Right forelimb (tissue), 1 donor: ENCODE measurements around the gene P2RX5.

Experiments
- DNase-seq: peaks from one replicate; pipeline ENCODE4 v3.0.0-alpha.2; 2018

P2RX5 gene

GRCh38 chr17:3656755-3657587 is 39.0 kb downstream of the P2RX5 start:
- no peak for DNase-seq

- DNase-seq, result no peak
These were observed 39.6 kb downstream of the P2RX5 start for GRCh38 chr17:3656353-3656752.

- DNase-seq, result no peak
These were observed 40.2 kb downstream of the P2RX5 start for GRCh38 chr17:3655766-3656165.

- DNase-seq, result peak; percentile 70
These were observed 48.0 kb downstream of the P2RX5 start for GRCh38 chr17:3647769-3648555.

- DNase-seq, result no peak
These were observed 48.7 kb downstream of the P2RX5 start for GRCh38 chr17:3647251-3647650.

GRCh38 chr17:3645310-3645709 is 50.6 kb downstream of the P2RX5 start:
- DNase-seq, result no peak

GRCh38 chr17:3643889-3644349 is 52.0 kb downstream of the P2RX5 start:
- DNase-seq, result no peak

- no peak for DNase-seq
These were observed 54.1 kb downstream of the P2RX5 start for GRCh38 chr17:3641717-3642486.

GRCh38 chr17:3641014-3641413 is 54.9 kb downstream of the P2RX5 start:
- DNase-seq, result no peak

- DNase-seq, result no peak
These were observed 55.9 kb downstream of the P2RX5 start for GRCh38 chr17:3639981-3640596.

- no peak for DNase-seq
These were observed 59.0 kb downstream of the P2RX5 start for GRCh38 chr17:3636908-3637373.

GRCh38 chr17:3636154-3636907 is 59.6 kb downstream of the P2RX5 start, which contains the start of the genes CTNS and SHPK:
Gene CTNS (plus strand): TSS chr17:3636760. CDS start chr17:3640207, 3,447 bp downstream.
Gene SHPK (minus strand): TSS chr17:3636250. CDS start chr17:3636219, 31 bp downstream.
- DNase-seq, result peak; percentile 98

- no peak for DNase-seq
These were observed 60.3 kb downstream of the P2RX5 start for GRCh38 chr17:3635474-3636153.

- no peak for DNase-seq
These were observed 63.7 kb downstream of the P2RX5 start for GRCh38 chr17:3632287-3632686.

GRCh38 chr17:3630781-3631180 is 65.2 kb downstream of the P2RX5 start:
- DNase-seq, result no peak

- DNase-seq, result no peak
These were observed 68.2 kb downstream of the P2RX5 start for GRCh38 chr17:3627769-3628167.

GRCh38 chr17:3626831-3627768 is 68.9 kb downstream of the P2RX5 start:
- DNase-seq, result no peak
